Activated CD8-positive, alpha-beta T cell treated with anti-CD3 and anti-CD28 coated beads, Interleukin-2, amount 10 ng/mL, durations not matched to agents 7 days and 5 days (primary cell): Measurements from ENCODE around the gene GYS1. TPM values are rescaled to one million over a fixed set of nuclear protein-coding genes. Genes with fewer than 3 reads are reported as not detected.
A peak's percentile ranks its signal among the peaks of the same experiment; 100 is the strongest.

Experiments
- ATAC-seq: fragments of 150-1000 bp; cut with Tn5 transposase; one replicate; pipeline ENCODE4 v1.10.0; 2021; ENCODE audit warnings: moderate library complexity
- CTCF ChIA-PET: fragments of 350-600 bp; sonication (Branson Sonifier 250); formaldehyde crosslinking; loops from one replicate; lab custom pipeline; 2021; ENCODE audit warnings: antibody characterized with exemption; lab: Charles Lee
- POLR2A ChIA-PET: fragments of 350-600 bp; sonication (Branson Sonifier 250); formaldehyde crosslinking; loops from one replicate; lab custom pipeline; 2021; ENCODE audit warnings: antibody characterized with exemption; lab: Charles Lee
- DNase-seq: peaks from one replicate; pipeline ENCODE4 v3.0.0-alpha.2; 2020
- H3K27ac Mint-ChIP-seq: one replicate; pipeline ENCODE4 v1.8.0; 2021; ENCODE audit warnings: mild to moderate bottlenecking, mixed read lengths
- H3K27me3 Mint-ChIP-seq: one replicate; pipeline ENCODE4 v1.8.0; 2021; ENCODE audit warnings: low read depth, mixed read lengths
- H3K36me3 Mint-ChIP-seq: one replicate; pipeline ENCODE4 v1.8.0; 2021; ENCODE audit warnings: low read depth, mixed read lengths
- H3K4me1 Mint-ChIP-seq: one replicate; pipeline ENCODE4 v1.8.0; 2021; ENCODE audit warnings: low read depth, mixed read lengths
- H3K4me3 Mint-ChIP-seq: one replicate; pipeline ENCODE4 v1.8.0; 2021; ENCODE audit warnings: mild to moderate bottlenecking, mixed read lengths
- H3K9me3 Mint-ChIP-seq: one replicate; pipeline ENCODE4 v1.8.0; 2022; ENCODE audit warnings: mixed read lengths; ENCODE audit not compliant: insufficient read depth
- total RNA-seq, 2 experiments: library from RNA; stranded (reverse); gene quantifications; one replicate each; pipeline ENCODE4 v1.2.3, GENCODE V29; 2021

GYS1 gene
- total RNA-seq, 2 experiments from 2014 or later = 54.7 to 57.9 TPM

DNA sequence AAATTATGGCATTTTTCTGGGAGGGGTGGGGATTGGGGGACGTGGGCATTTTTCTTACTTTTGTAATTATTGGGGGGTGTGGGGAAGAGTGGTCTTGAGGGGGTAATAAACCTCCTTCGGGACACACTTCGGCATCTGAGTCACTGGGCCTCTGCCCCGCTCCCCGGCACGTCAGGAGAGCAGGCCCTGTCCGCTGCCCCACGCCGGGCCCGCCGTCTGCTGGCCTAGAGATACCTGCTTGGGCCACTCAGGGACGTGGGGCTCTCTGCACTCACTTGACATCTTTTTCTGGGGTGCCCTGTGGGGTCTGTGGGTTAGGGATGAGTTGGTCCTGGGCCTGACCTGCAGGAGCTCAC, 31.5 kb downstream of the GYS1 start:
- Mint-ChIP-seq H3K4me3 (peak overlapping the region; percentile 96), H3K27ac (peak overlapping the region; percentile 96), H3K4me1 (peaks cover 84% of the 10 kb centered on the region), H3K36me3 (peaks cover 64% of the 10 kb centered on the region), H3K27me3 (no peaks in the 10 kb centered on the region), H3K9me3 (no peaks in the 10 kb centered on the region)
- DNase-seq = no peak
- CTCF ChIA-PET = interaction anchor here (0.7 to 1.7 kb wide), 2 partner anchors 9 to 61 kb away, joined by 3 to 13 read pairs; partner anchors contain the start of gene NUCB1
- ATAC-seq = no peak
- POLR2A ChIA-PET = interaction anchor here (0.7 to 1.6 kb wide), 6 partner anchors 9 to 908 kb away, joined by 3 to 15 read pairs (median 8); partner anchors contain the start of genes GYS1, NUCB1, PPP1R15A and RUVBL2

DNA sequence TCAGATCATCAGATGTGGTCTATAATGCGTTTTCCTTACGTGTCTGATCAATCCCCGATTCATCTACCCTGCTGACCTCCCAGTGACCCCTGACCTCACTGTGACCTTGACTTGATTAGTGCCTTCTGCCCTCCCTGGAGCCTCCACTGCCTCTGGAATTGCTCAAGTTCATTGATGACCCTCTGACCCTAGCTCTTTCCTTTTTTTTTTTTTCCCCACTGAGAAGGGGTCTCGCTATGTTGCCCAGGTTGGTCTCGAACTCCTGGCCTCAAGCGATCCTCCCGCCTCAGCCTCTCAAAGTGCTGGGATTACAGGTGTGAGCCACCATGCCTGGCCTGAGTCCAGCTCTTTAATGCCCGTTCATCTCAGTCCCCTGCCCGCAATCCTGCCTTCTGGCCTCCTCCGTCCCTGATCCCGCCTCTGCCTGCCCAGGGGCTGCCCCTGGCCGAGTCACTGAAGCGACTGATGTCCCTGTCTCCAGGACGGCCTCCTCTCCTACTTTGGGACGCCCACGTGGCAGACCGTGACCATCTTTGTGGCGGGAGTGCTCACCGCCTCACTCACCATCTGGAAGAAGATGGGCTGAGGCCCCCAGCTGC, 32.0 kb downstream of the GYS1 start:
- Mint-ChIP-seq H3K36me3 (peaks cover 62% of the 10 kb centered on the region), H3K4me3 (peak overlapping the region; percentile 4), H3K27me3 (no peaks in the 10 kb centered on the region), H3K9me3 (no peaks in the 10 kb centered on the region), H3K4me1 (peaks cover 83% of the 10 kb centered on the region), H3K27ac (peak overlapping the region; percentile 96)
- CTCF ChIA-PET = interaction anchor here (1.7 kb wide), 1 partner anchor 9 kb away, joined by 13 read pairs; no protein-coding TSS in a partner anchor
- POLR2A ChIA-PET = interaction anchor here (0.6 to 1.6 kb wide), 5 partner anchors 8 to 908 kb away, joined by 3 to 14 read pairs (median 6); partner anchors contain the start of gene PPP1R15A
- DNase-seq = peak; percentile 38
- no peak for ATAC-seq

DNA sequence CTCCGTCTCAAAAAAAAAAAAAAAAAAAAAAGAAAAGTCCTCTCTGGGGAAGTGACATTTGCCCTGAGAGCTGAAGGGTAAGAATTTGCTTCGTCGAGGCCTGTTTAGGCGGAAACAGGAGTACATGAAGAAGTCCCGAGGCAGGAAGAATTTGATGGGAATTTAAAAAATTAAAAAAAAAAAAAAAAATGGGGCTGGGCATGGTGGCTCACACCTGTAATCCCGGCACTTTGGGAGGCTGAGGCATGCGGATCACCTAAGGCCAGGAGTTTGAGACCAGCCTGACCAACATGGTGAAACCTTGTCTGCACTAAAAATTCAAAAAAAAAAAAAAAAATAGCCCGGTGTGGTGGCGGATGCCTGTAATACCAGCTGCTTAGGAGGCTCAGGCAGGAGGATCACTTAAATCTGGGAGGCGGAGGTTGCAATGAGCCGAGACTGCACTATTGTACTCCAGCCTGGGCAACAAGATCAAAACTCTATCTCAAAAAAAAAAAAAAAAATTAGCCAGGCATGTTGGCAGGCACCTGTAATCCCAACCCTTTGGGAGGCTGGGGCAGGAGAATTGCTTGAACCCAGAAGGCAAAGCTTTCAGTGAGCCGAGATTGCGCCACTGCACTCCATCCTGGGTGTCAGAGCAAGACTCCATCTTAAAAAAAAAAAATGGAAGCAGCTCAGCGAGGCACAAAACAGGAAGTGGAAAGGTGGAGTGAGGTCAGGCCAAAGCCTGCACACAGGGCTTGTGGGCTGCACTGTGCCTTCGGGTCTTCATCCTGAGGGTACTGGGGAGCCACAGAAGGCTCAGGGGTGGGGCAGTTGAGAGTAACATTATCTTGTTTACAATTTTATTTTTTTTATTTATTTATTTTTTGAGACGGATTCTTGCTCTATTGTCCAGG, 33.5 kb downstream of the GYS1 start:
- peaks cover 80% of the 10 kb centered on the region for H3K4me1 Mint-ChIP-seq
- peak overlapping the region; percentile 18 for H3K4me3 Mint-ChIP-seq
- peak; percentile 63 for DNase-seq
- no peaks in the 10 kb centered on the region for H3K27me3 Mint-ChIP-seq
- H3K9me3 Mint-ChIP-seq = no peaks in the 10 kb centered on the region
- H3K36me3 Mint-ChIP-seq = peaks cover 62% of the 10 kb centered on the region
- ATAC-seq = no peak
- ChIA-PET CTCF (no interaction called here), POLR2A (interaction anchor here (1.0 to 1.5 kb wide), 2 partner anchors 34 to 59 kb away, joined by 3 to 5 read pairs; partner anchors contain the start of genes GYS1, NUCB1 and RUVBL2)
- H3K27ac Mint-ChIP-seq = peak overlapping the region; percentile 70

DNA sequence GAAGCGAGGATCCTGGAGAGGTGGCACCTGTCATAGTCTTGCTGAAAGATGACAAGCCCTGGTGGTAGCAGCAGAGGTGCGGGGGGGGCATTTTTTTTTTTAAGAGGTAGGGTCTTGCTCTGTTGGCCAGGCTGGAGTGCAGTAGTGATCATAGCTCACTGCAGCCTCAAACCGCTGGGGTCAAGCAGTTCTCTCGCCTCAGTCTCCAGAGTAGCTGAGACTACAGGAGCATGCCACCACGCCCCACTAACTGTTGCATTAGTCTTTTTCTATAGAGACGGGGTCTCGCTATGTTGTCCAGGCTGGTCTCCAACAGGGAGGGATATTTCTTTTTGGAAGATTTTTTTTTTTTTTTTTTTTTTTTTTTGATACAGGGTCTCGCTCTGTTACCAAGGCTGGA, 35.1 kb downstream of the GYS1 start:
- no peak for ATAC-seq
- Mint-ChIP-seq H3K36me3 (peaks cover 64% of the 10 kb centered on the region), H3K27ac (peak overlapping the region; percentile 52), H3K27me3 (no peaks in the 10 kb centered on the region), H3K4me1 (peaks cover 67% of the 10 kb centered on the region), H3K9me3 (no peaks in the 10 kb centered on the region), H3K4me3 (peak overlapping the region; percentile 2)
- no peak for DNase-seq
- ChIA-PET CTCF (no interaction called here), POLR2A (interaction anchor here (1.2 to 1.5 kb wide), 2 partner anchors 58 to 85 kb away, joined by 5 read pairs; partner anchors contain the start of gene NUCB1)

DNA sequence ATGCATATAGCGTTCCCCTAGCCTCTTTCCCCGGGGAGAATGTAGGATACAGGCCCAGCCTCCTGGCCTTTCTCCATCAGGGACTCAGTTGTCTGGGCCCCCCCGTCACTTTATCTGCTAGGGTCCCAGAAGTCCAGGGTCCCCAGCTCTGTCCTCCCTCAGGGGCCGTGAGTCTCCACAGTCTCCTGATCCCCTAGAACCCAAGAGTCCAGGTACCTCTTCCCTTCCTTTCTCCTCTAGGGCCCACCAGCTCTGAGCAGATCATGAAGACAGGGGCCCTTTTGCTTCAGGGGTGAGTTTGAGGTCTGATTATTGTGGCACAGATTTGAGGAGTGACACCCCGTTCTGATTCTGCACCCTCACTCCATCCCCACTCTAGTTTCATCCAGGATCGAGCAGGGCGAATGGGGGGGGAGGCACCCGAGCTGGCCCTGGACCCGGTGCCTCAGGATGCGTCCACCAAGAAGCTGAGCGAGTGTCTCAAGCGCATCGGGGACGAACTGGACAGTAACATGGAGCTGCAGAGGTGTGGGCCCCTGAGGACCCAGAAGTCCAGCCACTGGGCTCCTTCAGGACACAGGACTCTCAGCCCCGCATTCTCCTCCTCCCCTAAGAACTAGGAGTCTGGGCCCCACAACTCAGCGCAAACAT, 37.7 kb downstream of the GYS1 start:
- ATAC-seq (no peak), DNase-seq (no peak)
- peak overlapping the region; percentile 77 for H3K4me3 Mint-ChIP-seq
- no peaks in the 10 kb centered on the region for H3K27me3 Mint-ChIP-seq
- H3K27ac Mint-ChIP-seq = peak overlapping the region; percentile 85
- CTCF ChIA-PET = interaction anchor here (0.7 to 1.6 kb wide), 3 partner anchors 38 to 59 kb away, joined by 3 to 4 read pairs (median 3); partner anchors contain the start of genes GYS1, NUCB1 and RUVBL2
- POLR2A ChIA-PET = interaction anchor here (1.2 to 2.5 kb wide), 5 partner anchors 8 to 84 kb away, joined by 3 to 7 read pairs (median 6); partner anchors contain the start of genes DHDH and PPP1R15A
- H3K4me1 Mint-ChIP-seq = peaks cover 45% of the 10 kb centered on the region
- no peaks in the 10 kb centered on the region for H3K9me3 Mint-ChIP-seq
- peaks cover 45% of the 10 kb centered on the region for H3K36me3 Mint-ChIP-seq

DNA sequence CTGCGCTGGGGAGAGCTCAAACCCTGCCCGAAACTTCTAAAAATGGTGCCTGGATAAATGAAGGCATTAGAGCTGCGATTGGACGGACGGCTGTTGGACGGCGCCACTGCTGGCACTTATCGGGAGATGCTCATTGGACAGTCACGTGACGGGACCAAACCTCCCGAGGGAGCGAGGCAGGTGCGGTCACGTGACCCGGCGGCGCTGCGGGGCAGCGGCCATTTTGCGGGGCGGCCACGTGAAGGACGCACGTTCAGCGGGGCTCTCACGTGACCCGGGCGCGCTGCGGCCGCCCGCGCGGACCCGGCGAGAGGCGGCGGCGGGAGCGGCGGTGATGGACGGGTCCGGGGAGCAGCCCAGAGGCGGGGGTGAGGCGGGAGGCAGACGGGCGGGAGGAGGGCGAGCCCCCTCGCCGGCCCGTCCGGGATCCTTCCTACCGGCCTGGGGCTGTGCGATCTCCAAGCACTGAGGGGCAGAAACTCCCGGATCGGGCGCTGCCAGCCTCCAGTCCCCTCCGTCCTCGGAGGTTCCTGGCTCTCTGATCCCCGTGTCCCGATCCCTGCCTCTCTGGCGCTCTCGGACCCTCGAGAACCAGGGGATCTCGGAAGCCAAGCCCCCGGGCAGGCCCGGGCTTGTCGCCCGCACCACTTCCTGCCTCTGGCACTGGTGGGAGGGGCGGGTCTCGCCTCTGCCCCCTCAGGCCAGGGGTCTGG, 38.4 kb downstream of the GYS1 start, which contains the start of gene BAX:
BAX (plus strand) TSS at position 281 of the 713 bp plus-strand sequence; CDS start at position 335, 54 bp downstream.
- Mint-ChIP-seq H3K9me3 (no peaks in the 10 kb centered on the region), H3K4me3 (peak within 1 kb of the TSS; percentile 77), H3K27me3 (no peaks in the 10 kb centered on the region), H3K4me1 (peaks cover 39% of the 10 kb centered on the region), H3K36me3 (peaks cover 42% of the 10 kb centered on the region), H3K27ac (peak within 1 kb of the TSS; percentile 85)
- DNase-seq = peak; percentile 96
- CTCF ChIA-PET = interaction anchor here (0.7 to 2.4 kb wide), 9 partner anchors 15 to 216 kb away, joined by 3 to 9 read pairs (median 3); partner anchors contain the start of genes GYS1, NUCB1 and RUVBL2
- POLR2A ChIA-PET = interaction anchor here (0.6 to 2.5 kb wide), 10 partner anchors 7 to 309 kb away, joined by 3 to 10 read pairs (median 4); partner anchors contain the start of genes BCAT2, CA11, DHDH and NUCB1
- ATAC-seq = peak; percentile 87

DNA sequence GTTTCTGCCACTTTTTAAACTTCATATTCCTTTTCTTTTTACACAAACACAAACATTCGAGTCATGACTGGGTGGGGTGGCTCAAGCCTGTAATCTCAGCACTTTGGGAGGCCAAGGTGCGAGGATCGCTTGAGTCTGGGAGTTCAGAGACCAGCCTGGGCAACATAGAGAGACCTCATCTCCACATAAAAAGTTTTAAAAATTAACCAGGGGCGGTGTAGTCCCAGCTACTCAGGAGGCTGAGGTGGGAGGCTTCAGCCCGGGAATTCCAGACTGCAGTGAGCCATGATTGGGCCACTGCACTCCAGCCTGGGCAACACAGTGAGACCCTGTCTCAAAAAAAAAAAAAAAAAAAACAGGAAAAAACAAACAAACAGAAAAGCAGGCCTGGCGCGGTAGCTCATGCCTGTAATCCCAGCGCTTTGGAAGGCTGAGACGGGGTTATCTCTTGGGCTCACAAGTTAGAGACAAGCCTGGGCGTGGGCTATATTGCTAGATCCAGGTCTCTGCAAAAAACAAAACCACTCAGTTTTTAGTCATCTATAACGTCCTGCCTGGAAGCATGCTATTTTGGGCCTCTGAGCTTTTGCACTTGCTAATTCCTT, 39.0 kb downstream of the GYS1 start:
- POLR2A ChIA-PET = interaction anchor here (0.6 to 2.5 kb wide), 10 partner anchors 8 to 309 kb away, joined by 3 to 10 read pairs (median 5); partner anchors contain the start of genes BCAT2, CA11, NUCB1 and PPP1R15A
- Mint-ChIP-seq H3K36me3 (peaks cover 38% of the 10 kb centered on the region), H3K4me1 (peaks cover 35% of the 10 kb centered on the region)

DNA sequence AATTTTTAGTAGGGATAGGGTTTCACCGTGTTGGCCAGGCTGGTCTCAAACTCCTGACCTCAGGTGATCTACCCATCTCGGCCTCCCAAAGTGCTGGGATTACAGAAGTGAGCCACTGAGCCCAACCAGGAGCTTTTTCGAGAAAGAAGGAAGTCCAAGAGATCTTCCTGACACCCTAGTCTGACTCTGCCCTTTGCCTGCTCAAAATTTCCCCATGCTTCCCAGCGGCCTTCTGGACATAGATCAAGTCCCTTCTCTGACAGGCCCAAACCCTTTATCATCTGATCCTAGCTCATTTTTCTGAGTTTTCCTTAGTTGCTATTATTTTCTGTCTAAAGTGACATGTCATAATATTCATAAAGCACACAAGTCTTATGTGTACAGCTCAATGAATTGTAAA, 40.0 kb downstream of the GYS1 start:
- Mint-ChIP-seq H3K9me3 (peaks cover 3% of the 10 kb centered on the region), H3K36me3 (peaks cover 35% of the 10 kb centered on the region), H3K4me1 (peaks cover 29% of the 10 kb centered on the region), H3K27ac (no peak overlapping the region), H3K4me3 (no peak overlapping the region), H3K27me3 (no peaks in the 10 kb centered on the region)
- no peak for ATAC-seq
- DNase-seq = no peak
- ChIA-PET POLR2A (interaction anchor here (0.6 to 2.5 kb wide), 5 partner anchors 9 to 81 kb away, joined by 4 to 10 read pairs (median 6); partner anchors contain the start of genes NUCB1 and PPP1R15A), CTCF (interaction anchor here (0.7 to 2.5 kb wide), 6 partner anchors 17 to 165 kb away, joined by 4 to 13 read pairs (median 6); partner anchors contain the start of genes GYS1 and RUVBL2)

More for the DNA sequence above, 39.0 kb downstream of the GYS1 start:
- CTCF ChIA-PET = interaction anchor here (0.7 to 2.5 kb wide), 8 partner anchors 16 to 215 kb away, joined by 3 to 13 read pairs (median 3); partner anchors contain the start of gene RUVBL2
- no peak for DNase-seq
- Mint-ChIP-seq H3K4me3 (peak overlapping the region; percentile 77), H3K27ac (peak overlapping the region; percentile 85), H3K9me3 (no peaks in the 10 kb centered on the region), H3K27me3 (no peaks in the 10 kb centered on the region)
- ATAC-seq = no peak

DNA sequence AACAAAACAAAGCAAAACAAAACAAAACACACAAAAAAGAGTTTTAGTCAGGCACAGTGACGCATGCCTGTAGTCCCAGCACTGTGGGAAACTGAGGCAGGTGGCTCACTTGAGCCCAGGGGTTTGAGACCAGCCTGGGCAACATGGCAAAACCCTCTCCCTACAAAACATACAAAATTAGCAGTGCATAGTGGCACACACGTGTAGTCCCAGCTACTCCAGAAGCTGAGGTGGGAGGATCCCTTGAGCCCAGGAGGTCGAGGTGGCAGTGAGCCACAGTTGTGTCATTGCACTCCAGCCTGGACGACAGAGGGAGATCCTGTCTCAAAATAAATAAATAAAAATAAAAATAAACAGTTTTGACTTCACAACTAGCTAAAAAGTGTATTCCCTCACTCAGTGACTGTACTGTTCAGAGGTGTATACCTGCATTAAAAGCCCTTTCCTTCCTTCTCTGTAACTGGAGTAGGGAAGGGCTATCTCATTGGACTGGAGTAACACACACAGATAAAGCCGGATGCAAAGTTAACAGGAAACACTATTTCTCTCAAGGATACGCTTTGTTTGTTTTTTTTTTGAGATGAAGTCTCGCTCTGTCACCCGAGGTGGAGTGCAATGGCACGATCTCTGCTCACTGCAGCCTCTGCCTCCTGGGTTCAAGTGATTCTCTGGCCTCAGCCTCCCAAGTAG, 42.1 kb downstream of the GYS1 start:
- Mint-ChIP-seq H3K36me3 (peaks cover 15% of the 10 kb centered on the region), H3K4me3 (no peak overlapping the region), H3K27ac (no peak overlapping the region), H3K4me1 (peaks cover 11% of the 10 kb centered on the region), H3K27me3 (no peaks in the 10 kb centered on the region), H3K9me3 (peaks cover 8% of the 10 kb centered on the region)
- CTCF ChIA-PET = interaction anchor here (0.7 to 2.5 kb wide), 4 partner anchors 8 to 108 kb away, joined by 3 to 13 read pairs (median 4); no protein-coding TSS in a partner anchor
- ATAC-seq (no peak), DNase-seq (no peak)
- POLR2A ChIA-PET = interaction anchor here (1.0 to 2.0 kb wide), 2 partner anchors 16 to 79 kb away, joined by 3 to 7 read pairs; partner anchors contain the start of gene PPP1R15A
